HG02973 (cell line): ENCODE results near the gene GGT5.
"Not testable (repeated sequence)": the region's sequence is repeated elsewhere in the genome, so short reads cannot be mapped to it uniquely, and the experiment has no call there.

Experiments used
- ATAC-seq: cut with Tn5 transposase; IDR thresholded peaks from one replicate; pipeline ENCODE4 v1.9.1; 2021; ENCODE audit warnings: moderate library complexity; ENCODE audit not compliant: unreplicated experiment

GGT5 gene

GRCh38 chr22:24263479-24263878 is 18.6 kb upstream of the GGT5 start:
- ATAC-seq, result not testable (repeated sequence)

GRCh38 chr22:24262185-24262749 is 17.4 kb upstream of the GGT5 start:
- not testable (repeated sequence) for ATAC-seq

GRCh38 chr22:24259459-24259858 is 14.6 kb upstream of the GGT5 start:
- ATAC-seq, result not testable (repeated sequence)

- not testable (repeated sequence) for ATAC-seq
Observed at GRCh38 chr22:24256736-24257135, 11.9 kb upstream of the GGT5 start.

- ATAC-seq, result not testable (repeated sequence)
Observed at GRCh38 chr22:24256136-24256535, 11.3 kb upstream of the GGT5 start.

GRCh38 chr22:24253126-24253525 is 8.2 kb upstream of the GGT5 start:
- not testable (repeated sequence) for ATAC-seq

GRCh38 chr22:24251286-24251685 is 6.4 kb upstream of the GGT5 start:
- not testable (repeated sequence) for ATAC-seq

GRCh38 chr22:24249413-24249812 is 4.5 kb upstream of the GGT5 start:
- not testable (repeated sequence) for ATAC-seq

GRCh38 chr22:24248611-24249010 is 3.7 kb upstream of the GGT5 start:
- ATAC-seq, result not testable (repeated sequence)

GRCh38 chr22:24247564-24248344 is 2.9 kb upstream of the GGT5 start:
- no peak for ATAC-seq

GRCh38 chr22:24247011-24247507 is 2.2 kb upstream of the GGT5 start:
- no peak for ATAC-seq

GRCh38 chr22:24245584-24246561 is 991 bp upstream of the GGT5 start:
- not testable (repeated sequence) for ATAC-seq

- no peak for ATAC-seq
Observed at GRCh38 chr22:24244144-24244787, 616 bp downstream of the GGT5 start.

GRCh38 chr22:24243417-24243816 is 1.5 kb downstream of the GGT5 start:
- not testable (repeated sequence) for ATAC-seq

- not testable (repeated sequence) for ATAC-seq
Observed at GRCh38 chr22:24240985-24241692, 3.7 kb downstream of the GGT5 start.

- ATAC-seq, result no peak
Observed at GRCh38 chr22:24240381-24240780, 4.5 kb downstream of the GGT5 start.

- not testable (repeated sequence) for ATAC-seq
Observed at GRCh38 chr22:24238101-24238694, 6.7 kb downstream of the GGT5 start.

- no peak for ATAC-seq
Observed at GRCh38 chr22:24236656-24237055, 8.2 kb downstream of the GGT5 start.

GRCh38 chr22:24235315-24235714 is 9.6 kb downstream of the GGT5 start:
- no peak for ATAC-seq

- no peak for ATAC-seq
Observed at GRCh38 chr22:24233816-24234215, 11.1 kb downstream of the GGT5 start.
